HepG2 (cell line): ENCODE data around the gene PCDHB7. TPM values are rescaled to one million over a fixed set of nuclear protein-coding genes. Genes with fewer than 3 reads are reported as not detected.
A peak's percentile ranks its signal among the peaks of the same experiment; 100 is the strongest.
"Not testable (repeated sequence)": the region's sequence is repeated elsewhere in the genome, so short reads cannot be mapped to it uniquely, and the experiment has no call there.

Experiments
- ATAC-seq: fragments of 200-7000 bp; cut with Tn5 transposase; 3 replicates; pipeline ENCODE4 v1.9.1; 2020; ENCODE audit warnings: mild to moderate bottlenecking, moderate library complexity
- BruUV-seq: library from RNA; stranded (reverse); fragments of 400-500 nt; replicated peaks from 2 replicates; lab custom pipeline; 2021; lab: Mats Ljungman, UMichigan
- CTCF ChIA-PET: fragments of 300-600 bp; formaldehyde crosslinking; extraction: SDS; loops from one replicate; lab custom pipeline; 2021; ENCODE audit warnings: low total read pairs, inconsistent platforms, low intra/inter-chr PET ratio; lab: Yijun Ruan, JAX
- POLR2A ChIA-PET: fragments of 350-600 bp; sonication (Branson Sonifier 250); formaldehyde crosslinking; loops from one replicate; lab custom pipeline; 2020; ENCODE audit warnings: antibody characterized with exemption, inconsistent platforms; lab: Yijun Ruan, JAX
- DNase-seq: peaks from one replicate; pipeline ENCODE4 v3.0.0-alpha.2; 2015; ENCODE audit warnings: low spot score
- FAIRE-seq: peaks from 3 replicates; lab custom pipeline; 2011; peaks lifted over from hg19 to GRCh38; lab: Jason Lieb, UNC
- H2AFZ ChIP-seq: one replicate; pipeline ENCODE4 v1.6.1; 2011; ENCODE audit warnings: low read length, inconsistent platforms
- H3K27ac ChIP-seq: fragments of 300-600 bp; 3 replicates; pipeline ENCODE4 v1.8.0; 2011; ENCODE audit warnings: mixed run types, mild to moderate bottlenecking, mixed read lengths, low read length, inconsistent platforms; ENCODE audit not compliant: insufficient read depth; ENCODE audit errors: extremely low read length
- H3K27me3 ChIP-seq, 2 experiments: fragments of 200-600 bp in 1 of 2; 2 replicates in 1 of 2; 3 replicates in 1 of 2; pipeline versions ENCODE4 v1.6.0 to v1.8.0; 2011; ENCODE audit warnings: low read length in 2 of 2, mild to moderate bottlenecking in 2 of 2, moderate library complexity in 2 of 2, inconsistent platforms in 1 of 2; ENCODE audit not compliant: insufficient read depth in 2 of 2, control insufficient read depth in 1 of 2
- H3K36me3 ChIP-seq, 2 experiments: fragments of 200-600 bp in 1 of 2; replicated peaks in 1 of 2; 2 replicates in 1 of 2; 3 replicates in 1 of 2; pipeline versions ENCODE4 v1.5.1 to v1.8.0; 2011; ENCODE audit warnings: low read length in 2 of 2, inconsistent platforms in 1 of 2; ENCODE audit not compliant: insufficient read depth in 2 of 2, control insufficient read depth in 1 of 2
- H3K4me1 ChIP-seq: 2 replicates; pipeline ENCODE4 v1.5.1; 2012; ENCODE audit warnings: low read length, inconsistent platforms; ENCODE audit not compliant: insufficient read depth
- H3K4me2 ChIP-seq: 2 replicates; pipeline ENCODE4 v1.6.0; 2011; ENCODE audit warnings: low read depth, low read length, inconsistent platforms
- H3K4me3 ChIP-seq, 3 experiments: fragments of 200-600 bp in 1 of 3; sonication (generic), shearing (Covaris generic) in 1 of 3; replicated peaks in 1 of 3; 2 replicates each; pipeline ENCODE4 v1.5.1; 2011 to 2016; ENCODE audit warnings: low read length in 3 of 3, inconsistent platforms in 2 of 3, low read depth in 2 of 3, mild to moderate bottlenecking in 2 of 3, control low read depth in 1 of 3, mixed read lengths in 1 of 3; ENCODE audit not compliant: insufficient read depth in 1 of 3
- H3K79me2 ChIP-seq: one replicate; pipeline ENCODE4 v1.6.1; 2011; ENCODE audit warnings: low read length, inconsistent platforms; ENCODE audit not compliant: insufficient read depth
- H3K9ac ChIP-seq: 2 replicates; pipeline ENCODE4 v1.6.0; 2011; ENCODE audit warnings: mild to moderate bottlenecking, low read depth, low read length, inconsistent platforms; ENCODE audit not compliant: insufficient read depth
- H3K9me3 ChIP-seq: 2 replicates; pipeline ENCODE4 v1.5.1; 2012; ENCODE audit warnings: mild to moderate bottlenecking, low read length
- H4K20me1 ChIP-seq: 2 replicates; pipeline ENCODE4 v1.6.0; 2011; ENCODE audit warnings: inconsistent platforms, mild to moderate bottlenecking, low read length, moderate library complexity; ENCODE audit not compliant: insufficient read depth
- AFF4 ChIP-seq: sonication (generic); formaldehyde crosslinking; IDR thresholded peaks from 2 replicates; pipeline ENCODE4 v1.4.0; 2020; ENCODE audit warnings: missing genetic modification reagents
- ATF7-NPFF ChIP-seq: sonication (generic); formaldehyde crosslinking; IDR thresholded peaks from 2 replicates; pipeline ENCODE4 v1.8.1; 2023; ENCODE audit warnings: mild to moderate bottlenecking, low read depth, missing genetic modification reagents, moderate library complexity
- CTCF ChIP-seq: sonication (generic); formaldehyde crosslinking; IDR thresholded peaks from 2 replicates; pipeline ENCODE4 v1.5.0; 2020; ENCODE audit warnings: mild to moderate bottlenecking, missing genetic modification reagents, moderate library complexity
- GABPA ChIP-seq, 2 experiments: IDR thresholded peaks; 2 replicates each; pipeline ENCODE4 v1.6.1; 2011 to 2016; ENCODE audit warnings: low read depth in 2 of 2, low read length in 1 of 2, missing biosample characterization in 1 of 2, missing genetic modification characterization in 1 of 2
- KDM1A ChIP-seq: IDR thresholded peaks from 2 replicates; pipeline ENCODE4 v1.6.1; 2016; ENCODE audit warnings: missing compliant biosample characterization
- ZBTB46 ChIP-seq: sonication (generic); formaldehyde crosslinking; IDR thresholded peaks from 2 replicates; pipeline ENCODE4 v1.4.0; 2020; ENCODE audit warnings: mild to moderate bottlenecking, missing genetic modification reagents, borderline replicate concordance
- ZNF335 ChIP-seq: sonication (generic); formaldehyde crosslinking; IDR thresholded peaks from 2 replicates; pipeline ENCODE4 v1.4.0; 2020; ENCODE audit warnings: missing genetic modification reagents
- WGBS: methylation state at CpG from one replicate; pipeline ENCODE4 v1.1.6; 2017; ENCODE audit warnings: low lambda C conversion rate; 5-methylcytosine and 5-hydroxymethylcytosine counted together
- in situ Hi-C: cut with HindIII; loops from 2 replicates; pipeline ENCODE4 v1.10.0; 2017; ENCODE audit warnings: low pct_unique_long_range_greater_than_20kb; ENCODE audit not compliant: extremely low pct_ligation_motif_present
- intact Hi-C: fragments of 100-400 bp; cut with micrococcal nuclease; formaldehyde crosslinking; loops from one replicate; pipeline ENCODE4 v1.10.0; 2022; ENCODE audit not compliant: unreplicated experiment
- polyA plus RNA-seq, 8 experiments: library from polyadenylated mRNA; depleted of rRNA in 3 of 8; stranded (reverse) in 7 of 8; unstranded in 1 of 8; fragments of >200 nt; fragmentation: Illumina TruSeq in 4 of 8; extraction: Trizol in 4 of 8; gene quantifications; 2 replicates each; pipeline versions ENCODE4 v1.2.1 to v1.2.3, GENCODE V29; 2011 to 2016; ENCODE audit warnings: low read depth in 4 of 8, missing spikeins in 1 of 8, mixed read lengths in 1 of 8; ENCODE audit not compliant: insufficient read depth in 1 of 8
- total RNA-seq, 5 experiments: library from RNA; depleted of rRNA; stranded (reverse); fragments of >200 nt; fragmentation: Illumina TruSeq; extraction: Trizol; gene quantifications; 2 replicates each; pipeline ENCODE4 v1.2.3, GENCODE V29; 2016; ENCODE audit warnings: low read depth in 1 of 5

PCDHB7 gene
- total and polyA plus RNA-seq, 2 of the 13 experiments (the other 11 are each of a cell fraction or from before 2014, with no cell fraction given) = 0.02 to 0.03 TPM

GRCh38 chr5:141184117-141184855, 11.8 kb downstream of the PCDHB7 start:
- intact Hi-C loops, H4K20me1 ChIP-seq, H3K4me2 ChIP-seq, H3K36me3 ChIP-seq, ATAC-seq, FAIRE-seq, DNase-seq, CTCF ChIA-PET, POLR2A ChIA-PET, H3K4me1 ChIP-seq, BruUV-seq, H3K4me3 ChIP-seq, H2AFZ ChIP-seq, H3K79me2 ChIP-seq, H3K27ac ChIP-seq, H3K9ac ChIP-seq, H3K9me3 ChIP-seq, H3K27me3 ChIP-seq, in situ Hi-C loops: not testable (repeated sequence)
- WGBS = 74% methylated on average over 17 of the region's 69 CpGs

- no peaks in the 10 kb centered on the region for H3K79me2 ChIP-seq
- POLR2A ChIA-PET = no interaction called here
- CTCF ChIA-PET = interaction anchor here (1.1 kb wide), 2 partner anchors 10 to 103 kb away, joined by 3 read pairs; partner anchors contain the start of gene PCDHB8
- H3K4me3 ChIP-seq = peak within 1 kb of the TSS in 1 of 3 experiments; percentile 4; a peak in 1 of 6 replicates
- no peaks in the 10 kb centered on the region for H4K20me1 ChIP-seq
- 28% methylated on average over 9 of the region's 9 CpGs for WGBS
- FAIRE-seq (peak; percentile 40), ATAC-seq (peak; percentile 56; the same call in 2 of the 3 replicates), DNase-seq (peak; percentile 17)
- H3K4me2 ChIP-seq = peak within 1 kb of the TSS; percentile 54
- H3K9me3 ChIP-seq = no peaks in the 10 kb centered on the region
- intact Hi-C loops = no loop called here
- no TSS peak for BruUV-seq
- H3K36me3 ChIP-seq = no peaks in the 10 kb centered on the region
- no peak within 1 kb of the TSS for H3K9ac ChIP-seq
- in situ Hi-C loops = no loop called here
- H2AFZ ChIP-seq = peak within 1 kb of the TSS; percentile 70
- H3K4me1 ChIP-seq = no peaks in the 10 kb centered on the region; the same call in 1 of the 2 replicates
- H3K27me3 ChIP-seq = no peaks in the 10 kb centered on the region
- no peak within 1 kb of the TSS for H3K27ac ChIP-seq
- TF ChIP-seq CTCF (peak; percentile 57), AFF4 (no peak), ZBTB46 (no peak), GABPA (IDR thresholded peaks at IDR 0.05; ENCODE audit: low read depth, low read length) (no peak), GABPA (CRISPR knock-in tag; IDR thresholded peaks at IDR 0.05; ENCODE audit: low read depth) (peak; percentile 40; the same call in 1 of the 2 replicates), ZNF335 (no peak), KDM1A (CRISPR knock-in tag) (no peak), ATF7-NPFF (no peak)
Measured at GRCh38 chr5:141186897-141187512, 14.6 kb downstream of the PCDHB7 start, which contains the start of gene PCDHB9. TSS of gene PCDHB9 (plus strand) at chr5:141187161. CDS start at chr5:141187319, 158 bp downstream.
